NCI-H1436 treated with DMSO at 0.1 percent for 48 hours (cell line): Measurements from ENCODE around the gene SPATA19.

ENCODE experiments used
- DNase-seq: peaks from one replicate; lab custom pipeline; 2025; lab: John Stamatoyannopoulos, UW

SPATA19 gene

DNA sequence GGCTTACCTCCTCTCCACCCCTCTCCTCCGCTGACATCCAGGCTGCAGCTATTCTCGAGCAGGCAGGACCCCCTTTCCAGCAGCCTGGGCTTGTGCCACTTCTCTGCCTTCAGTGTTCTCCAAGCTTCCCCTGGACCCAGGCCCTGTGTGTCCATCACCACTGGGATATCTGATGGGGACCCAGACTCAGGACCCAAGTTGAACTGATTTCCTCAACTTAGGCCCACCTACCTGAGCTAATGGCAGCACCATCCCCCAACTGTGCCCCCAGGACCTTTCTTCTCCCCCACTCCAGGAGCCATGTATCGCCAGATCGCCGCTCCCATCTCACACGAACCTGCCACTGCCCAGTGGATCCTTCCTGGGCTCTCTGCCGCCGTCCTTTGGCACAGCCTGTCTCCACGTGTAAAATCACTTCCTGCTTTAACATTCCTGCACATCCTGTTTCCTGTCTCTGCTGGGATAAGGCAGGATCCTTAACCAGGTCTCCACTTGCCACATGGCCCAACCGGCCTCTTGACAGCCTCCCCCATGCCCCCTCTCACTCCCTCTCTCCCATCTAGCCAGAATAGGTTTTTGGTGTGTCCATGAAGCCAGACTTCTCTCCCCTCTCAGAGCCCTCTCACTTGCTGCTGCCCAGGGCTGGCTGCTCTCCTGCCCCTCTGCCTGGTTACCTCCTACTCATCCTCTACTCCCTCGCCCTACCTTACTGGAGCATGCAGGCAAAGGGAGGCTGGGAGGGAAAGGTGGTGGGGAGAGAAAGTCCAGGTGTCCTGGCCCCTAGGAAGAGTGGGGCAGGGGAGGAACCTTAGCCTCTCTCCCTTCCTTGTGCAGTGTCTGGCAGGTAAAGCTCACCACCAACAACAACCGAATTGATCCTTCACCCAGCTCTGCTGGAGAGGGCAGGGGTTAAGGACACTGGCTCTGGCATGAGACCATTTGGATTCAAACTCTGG is 9.4 kb downstream of the SPATA19 start:
- DNase-seq, result no peak

- no peak for DNase-seq
These were observed 10.4 kb downstream of the SPATA19 start for GRCh38 chr11:133834682-133835592.

- DNase-seq, result no peak
These were observed 11.2 kb downstream of the SPATA19 start for GRCh38 chr11:133833898-133834681.

DNA sequence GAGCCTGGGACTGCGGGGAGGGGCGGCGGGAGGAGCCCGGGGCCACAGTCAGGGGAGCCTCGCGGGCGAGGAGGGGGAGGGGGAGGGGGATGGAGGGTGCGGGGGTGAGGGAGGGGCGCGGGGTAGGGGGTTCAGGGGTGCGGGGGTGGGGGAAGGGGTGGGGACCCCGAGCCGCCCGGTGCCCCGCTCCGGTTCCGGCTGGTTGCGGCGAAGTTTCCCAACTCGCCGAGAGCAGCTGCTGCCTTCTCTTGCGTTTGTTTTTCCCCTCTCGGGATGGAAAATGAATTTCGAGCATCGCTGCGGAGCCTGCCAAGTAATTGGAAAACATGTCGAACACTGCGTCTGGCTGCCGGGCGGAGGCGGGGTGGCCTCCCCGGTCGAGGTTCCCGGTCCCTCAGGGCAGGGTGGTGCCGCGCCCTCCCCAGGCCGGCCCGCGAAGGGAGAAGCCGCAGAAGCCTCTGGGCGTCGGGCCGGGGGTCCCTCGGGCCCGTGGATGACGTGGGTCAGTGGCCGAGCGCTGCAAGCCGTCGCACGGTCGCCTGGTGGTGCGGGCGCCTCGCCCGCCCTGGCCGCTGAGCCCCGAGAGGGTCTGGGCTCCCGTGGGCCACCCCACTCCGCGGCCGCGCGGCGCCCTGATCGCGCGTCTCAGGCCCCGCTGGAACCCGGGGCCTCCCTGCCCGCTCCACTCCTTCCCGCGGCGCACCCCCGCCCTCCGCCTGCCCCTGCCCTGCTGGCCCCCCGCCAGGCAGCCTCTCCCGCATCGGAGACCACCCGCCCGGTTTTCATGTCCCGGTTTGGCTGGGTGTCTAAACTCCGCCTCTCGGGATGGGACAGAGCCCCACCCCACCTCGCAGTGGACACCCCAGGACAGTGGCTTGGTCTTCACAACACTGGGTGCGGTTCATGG is 12.1 kb downstream of the SPATA19 start:
- DNase-seq, result no peak

GRCh38 chr11:133832096-133832990 is 13.0 kb downstream of the SPATA19 start:
- DNase-seq, result no peak

DNA sequence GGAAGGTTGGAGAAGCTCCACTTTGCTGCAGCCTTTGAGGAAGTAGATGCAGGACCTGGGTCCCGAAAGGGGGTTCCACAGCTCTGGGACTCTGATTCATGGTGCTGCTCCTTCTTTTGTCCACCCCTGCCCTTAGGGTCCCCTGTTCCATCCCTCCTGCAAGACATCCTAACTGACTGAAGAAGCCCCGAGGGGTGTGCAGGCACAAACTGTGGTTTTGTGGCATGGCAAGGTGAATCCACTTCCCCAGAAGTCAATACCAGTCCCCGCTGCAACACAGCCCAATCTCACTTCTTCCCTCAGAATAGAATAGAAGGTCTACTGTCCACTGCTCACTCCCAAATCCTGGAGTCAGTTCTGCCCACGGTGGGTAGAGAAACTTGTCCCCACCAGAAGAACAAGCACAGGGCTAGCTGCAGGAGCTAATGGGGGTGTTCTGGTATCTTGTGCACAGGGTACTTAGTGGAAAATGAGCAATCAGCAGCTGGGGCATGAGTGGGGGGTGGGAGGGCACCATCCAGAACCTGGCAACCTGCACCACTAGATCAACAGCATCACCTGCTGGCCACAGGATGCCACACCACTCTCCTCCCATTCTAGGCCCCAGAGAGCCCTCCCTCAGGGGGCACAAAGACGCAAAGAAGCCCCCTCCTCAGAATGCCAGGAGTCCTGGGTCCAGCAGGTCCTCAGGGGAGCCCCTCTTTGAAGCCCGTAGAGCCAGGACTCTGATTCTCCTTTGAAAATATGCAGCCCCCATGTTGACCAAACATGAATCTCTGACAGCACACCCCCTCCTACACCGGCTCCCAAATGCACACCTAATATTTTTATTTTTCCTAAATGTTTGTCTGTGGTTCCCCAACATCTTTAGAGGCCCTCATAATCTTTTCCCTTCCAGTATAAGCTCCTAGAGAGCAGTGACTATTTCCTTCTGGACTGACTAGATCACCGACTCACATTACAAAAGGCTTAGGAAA is 14.1 kb downstream of the SPATA19 start:
- DNase-seq, result no peak

DNA sequence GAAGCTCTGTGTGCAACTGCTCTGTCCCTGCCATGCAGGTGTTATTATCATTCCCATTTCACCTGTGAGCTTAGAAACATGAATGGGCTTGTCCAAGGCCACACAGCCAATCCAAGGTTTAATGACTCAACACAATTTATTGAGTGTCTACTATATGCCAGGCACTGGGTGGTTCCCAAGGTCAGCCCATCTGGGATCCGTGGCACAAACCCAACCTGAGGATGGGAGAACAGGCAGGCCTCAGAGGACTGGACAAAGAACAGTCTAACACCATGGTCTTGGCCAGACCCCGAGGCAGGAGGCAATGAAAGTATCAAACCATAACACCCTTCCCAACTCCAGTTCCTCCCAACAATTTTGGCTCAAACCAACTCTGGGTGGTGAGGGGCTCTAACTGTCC is 15.7 kb downstream of the SPATA19 start:
- DNase-seq, result no peak

GRCh38 chr11:133828871-133829270 is 16.4 kb downstream of the SPATA19 start:
- DNase-seq, result no peak

DNA sequence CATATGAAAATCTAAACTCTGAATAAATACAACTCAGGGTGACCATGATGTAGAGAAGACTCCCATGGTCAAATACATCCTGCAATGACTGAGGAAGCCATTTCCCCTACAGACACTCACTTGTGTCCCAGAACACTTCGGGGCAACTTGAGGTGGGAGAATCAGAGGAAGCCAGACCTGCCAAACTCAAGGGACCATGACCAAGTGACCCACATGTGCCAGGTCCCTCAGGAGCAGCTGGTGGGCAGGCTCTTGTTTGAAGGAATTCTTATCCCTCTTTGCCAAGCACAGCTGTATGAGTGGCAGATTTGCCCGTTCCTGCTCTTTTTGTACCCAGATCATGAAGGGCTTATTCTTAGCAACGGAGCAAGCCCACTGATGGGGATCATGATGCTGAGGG is 17.8 kb downstream of the SPATA19 start:
- no peak for DNase-seq

- DNase-seq, result no peak
These were observed 18.4 kb downstream of the SPATA19 start for GRCh38 chr11:133826866-133827265.

DNA sequence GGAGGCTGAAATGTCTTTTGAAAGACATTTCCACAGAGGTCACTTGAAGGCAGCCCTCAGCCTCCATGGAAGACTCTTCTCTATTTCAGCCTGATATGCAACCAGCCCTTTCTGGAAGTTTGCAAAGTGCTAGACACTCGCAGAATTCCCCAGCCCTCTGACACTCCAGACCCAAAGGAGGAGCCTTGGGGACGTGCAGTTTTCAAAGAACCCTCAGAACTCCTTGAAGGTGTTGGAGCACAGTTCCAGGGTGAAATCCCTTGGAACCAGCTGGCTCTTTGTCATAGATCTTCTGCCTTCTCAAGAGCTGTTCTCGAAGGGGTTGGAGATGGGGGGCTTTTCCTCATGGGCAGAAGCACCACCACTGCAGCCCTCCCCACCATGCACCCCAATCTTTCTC is 19.6 kb downstream of the SPATA19 start:
- no peak for DNase-seq

DNA sequence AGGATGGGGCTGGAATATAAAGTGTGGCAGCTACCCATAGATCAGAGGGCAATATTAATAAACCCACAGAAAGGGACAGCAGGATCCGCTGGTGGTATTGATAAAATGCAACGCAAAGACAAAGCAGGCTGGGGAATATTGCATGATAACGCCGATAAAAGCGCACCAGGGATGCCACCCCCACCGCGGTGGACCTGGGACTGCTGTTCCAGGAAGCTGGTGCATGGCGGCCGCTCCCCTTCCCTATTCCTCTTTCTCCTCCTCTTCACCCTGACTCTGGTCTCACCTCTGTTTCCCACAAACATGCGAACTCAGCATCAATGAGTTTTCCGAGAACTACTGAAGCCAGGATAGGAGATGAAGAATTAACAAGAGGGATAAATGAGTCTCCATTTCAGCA is 20.2 kb downstream of the SPATA19 start:
- no peak for DNase-seq

- DNase-seq, result no peak
These were observed 20.7 kb downstream of the SPATA19 start for GRCh38 chr11:133824593-133824992.

DNA sequence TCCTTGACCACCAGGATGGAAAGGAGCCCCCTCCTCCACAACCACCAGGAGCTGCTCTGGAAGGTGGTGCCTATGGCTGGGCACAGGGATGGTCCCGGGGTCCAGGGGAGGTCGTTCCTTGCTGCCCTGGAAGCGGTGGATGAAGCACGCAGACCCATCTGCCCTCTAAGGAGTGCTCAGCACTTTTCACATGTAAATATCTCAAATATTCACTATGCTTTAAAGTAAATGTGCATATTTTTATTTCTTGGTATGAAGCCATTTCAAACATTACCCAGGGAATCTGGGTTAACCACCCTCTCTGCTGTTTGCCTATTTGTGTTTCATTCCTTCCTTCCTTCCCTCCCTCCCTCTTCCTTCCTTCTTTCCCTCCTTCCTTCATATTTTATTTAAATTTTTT is 21.7 kb downstream of the SPATA19 start:
- no peak for DNase-seq

DNA sequence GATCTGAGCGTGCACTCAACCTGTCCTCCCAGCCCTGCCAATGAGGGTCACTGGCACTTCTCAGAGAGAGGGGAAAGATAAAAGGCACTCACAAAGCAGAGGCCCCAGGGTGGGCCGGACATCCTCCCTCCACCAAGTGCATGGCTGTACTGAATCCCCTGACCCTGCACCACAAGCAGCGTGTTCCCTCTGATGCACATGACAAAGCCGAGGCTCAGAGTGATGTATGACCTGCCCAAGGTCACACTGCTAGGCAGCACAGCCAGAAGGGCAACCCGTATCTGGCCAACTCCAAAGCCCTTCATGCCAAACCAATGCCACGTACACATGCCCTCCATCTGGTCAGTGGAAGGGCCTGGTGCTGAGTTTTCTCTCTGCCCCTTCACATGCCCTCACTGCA is 22.1 kb downstream of the SPATA19 start:
- DNase-seq, result no peak

GRCh38 chr11:133821776-133822175 is 23.5 kb downstream of the SPATA19 start:
- no peak for DNase-seq

DNA sequence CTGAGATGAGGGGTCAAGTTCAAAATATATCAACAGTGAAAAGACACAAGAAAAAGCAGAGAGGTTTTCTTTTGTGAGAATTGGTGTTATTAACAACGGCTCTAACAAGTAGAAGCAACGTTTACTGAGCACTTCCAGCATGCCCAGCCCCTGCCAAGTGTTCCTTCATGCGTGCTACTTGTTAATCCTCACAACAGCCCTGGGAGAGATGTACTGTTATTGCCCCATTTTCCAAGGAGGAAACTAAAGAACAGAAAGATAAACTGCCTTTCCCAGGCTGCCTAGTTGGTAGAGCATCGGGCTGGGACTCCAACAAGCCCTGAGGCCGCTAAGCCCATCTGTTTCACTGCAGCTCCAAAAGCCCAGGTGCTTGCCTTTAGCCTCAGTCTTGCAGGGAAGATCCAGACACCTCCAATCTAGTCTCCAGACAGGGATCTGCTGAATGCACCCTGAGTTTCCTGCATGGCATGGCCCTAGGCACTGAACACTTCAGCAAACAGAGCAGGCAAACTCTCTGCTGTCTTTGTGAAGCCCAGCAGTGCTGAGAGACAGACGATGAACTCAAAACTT is 25.5 kb downstream of the SPATA19 start:
- no peak for DNase-seq

DNA sequence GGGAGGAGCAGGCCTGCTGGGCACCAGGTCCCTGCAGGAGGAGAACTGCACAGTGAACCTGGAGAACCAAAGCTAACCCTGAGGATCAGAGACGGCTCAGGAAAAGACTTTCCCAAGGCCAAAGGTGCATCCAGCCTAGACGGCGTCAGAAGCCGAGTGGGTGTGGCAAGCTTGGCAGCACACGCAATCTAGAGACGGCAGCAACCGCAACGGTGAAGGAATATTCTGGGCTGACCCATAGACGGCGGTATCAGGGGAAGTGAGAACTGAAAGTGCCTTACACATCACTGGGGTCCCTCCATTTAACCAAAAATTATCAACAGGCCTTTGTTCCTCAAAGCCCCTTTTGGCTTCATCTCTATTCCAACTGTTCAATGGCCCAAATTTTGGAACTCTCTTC is 26.2 kb downstream of the SPATA19 start:
- DNase-seq, result no peak
